Myocyte (in vitro differentiated cells): ENCODE data around the gene ENO1. TPM values are rescaled to one million over a fixed set of nuclear protein-coding genes. Genes with fewer than 3 reads are reported as not detected.
A peak's percentile ranks its signal among the peaks of the same experiment; 100 is the strongest.
"Not testable (repeated sequence)": the region's sequence is repeated elsewhere in the genome, so short reads cannot be mapped to it uniquely, and the experiment has no call there.

Experiments used
- DNase-seq: peaks from one replicate; pipeline ENCODE4 v3.0.0-alpha.2; 2012; ENCODE audit warnings: low read depth
- polyA plus RNA-seq: library from polyadenylated mRNA; unstranded; fragments of >200 nt; gene quantifications from one replicate; pipeline ENCODE4 v1.2.1, GENCODE V29; 2012; ENCODE audit warnings: missing spikeins
- total RNA-seq: library from RNA; depleted of rRNA; stranded (reverse); fragments of >200 nt; gene quantifications from 2 replicates; pipeline ENCODE4 v1.2.3, GENCODE V29; 2014

ENO1 gene
- 277 and 351 TPM in 2 replicates for total RNA-seq
- 1,339 TPM for polyA plus RNA-seq

- DNase-seq: no peak
These were observed at the start of gene ENO1 for GRCh38 chr1:8878448-8878697. ENO1 (minus strand) TSS chr1:8878686; CDS start chr1:8874908, 3,778 bp downstream.

GRCh38 chr1:8926707-8927694, 48.5 kb upstream of the ENO1 start:
- no peak for DNase-seq

- no peak for DNase-seq
These were observed 47.5 kb upstream of the ENO1 start for GRCh38 chr1:8925960-8926359.

GRCh38 chr1:8925406-8925805, 46.9 kb upstream of the ENO1 start:
- no peak for DNase-seq

GRCh38 chr1:8922962-8923361, 44.5 kb upstream of the ENO1 start:
- DNase-seq: no peak

- DNase-seq: peak; percentile 60
These were observed 39.0 kb upstream of the ENO1 start for GRCh38 chr1:8917536-8917935.

GRCh38 chr1:8915446-8915845, 37.0 kb upstream of the ENO1 start:
- no peak for DNase-seq

GRCh38 chr1:8914466-8914865, 36.0 kb upstream of the ENO1 start:
- no peak for DNase-seq

GRCh38 chr1:8913457-8913856, 35.0 kb upstream of the ENO1 start:
- no peak for DNase-seq

- no peak for DNase-seq
These were observed 33.2 kb upstream of the ENO1 start for GRCh38 chr1:8911416-8912309.

GRCh38 chr1:8910914-8911313, 32.4 kb upstream of the ENO1 start:
- no peak for DNase-seq

GRCh38 chr1:8910331-8910730, 31.8 kb upstream of the ENO1 start:
- no peak for DNase-seq

GRCh38 chr1:8908388-8909151, 30.1 kb upstream of the ENO1 start:
- no peak for DNase-seq

GRCh38 chr1:8905582-8906191, 27.2 kb upstream of the ENO1 start:
- no peak for DNase-seq

- DNase-seq: peak; percentile 85
These were observed 25.6 kb upstream of the ENO1 start for GRCh38 chr1:8903908-8904650.

- DNase-seq: no peak
These were observed 24.9 kb upstream of the ENO1 start for GRCh38 chr1:8903410-8903809.

- DNase-seq: peak; percentile 30
These were observed 24.3 kb upstream of the ENO1 start for GRCh38 chr1:8902765-8903164.

- DNase-seq: peak; percentile 59
These were observed 22.2 kb upstream of the ENO1 start for GRCh38 chr1:8900684-8901083.

GRCh38 chr1:8899046-8899445, 20.6 kb upstream of the ENO1 start:
- DNase-seq: no peak

GRCh38 chr1:8898418-8898817, 19.9 kb upstream of the ENO1 start:
- not testable (repeated sequence) for DNase-seq
